ENCODE results near the gene SLC12A3. TPM values are rescaled to one million over a fixed set of nuclear protein-coding genes. Genes with fewer than 3 reads are reported as not detected.

Gene SLC12A3
- total RNA-seq, 1 donor from 2014 or later = not detected

DNA sequence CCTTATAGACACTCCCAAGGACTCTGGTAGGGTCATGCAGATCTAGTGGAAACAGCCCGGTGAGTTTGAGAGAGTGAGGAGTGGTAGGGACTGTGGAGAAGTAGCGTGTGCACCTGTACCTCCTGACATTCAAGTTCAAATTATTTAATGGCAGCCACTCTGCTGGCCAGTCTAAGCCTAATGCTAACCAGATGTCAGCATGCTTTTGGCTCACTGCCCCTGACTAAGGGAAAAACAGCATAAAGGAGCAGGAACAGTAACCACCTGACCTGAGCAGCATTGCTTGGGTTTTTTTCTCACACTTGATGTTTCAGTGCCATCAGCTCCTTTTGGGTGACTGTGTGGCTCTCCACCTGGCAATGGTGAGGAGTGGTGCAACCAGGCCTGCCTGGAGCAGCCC is 23.8 kb upstream of the SLC12A3 start:
- Mint-ChIP-seq H3K27me3 (ENCODE audit: insufficient read depth, low read depth) (no peaks in the 10 kb centered on the region), H3K27ac (peak overlapping the region; percentile 2), H3K4me3 (no peak overlapping the region), H3K4me1 (peaks cover 6% of the 10 kb centered on the region), H3K9me3 (no peaks in the 10 kb centered on the region), H3K36me3 (peaks cover 55% of the 10 kb centered on the region)
- no peaks in the 10 kb centered on the region for H3K27me3 ChIP-seq
- H3K9me3 ChIP-seq (ENCODE audit: low read depth) = no peaks in the 10 kb centered on the region
- no peak overlapping the region for H3K27ac ChIP-seq
- no peak for DNase-seq (ENCODE audit: low spot score)
- no peaks in the 10 kb centered on the region for H3F3A ChIP-seq (ENCODE audit: low read depth)
- no peaks in the 10 kb centered on the region for H3K4me1 ChIP-seq
- TF ChIP-seq CTCF (IDR thresholded peaks at IDR 0.05) (no peak), EZH2 (IDR thresholded peaks at IDR 0.05) (no peak), EZH2phosphoT487 (IDR thresholded peaks at IDR 0.05) (no peak)
- no peak overlapping the region for H2AFZ ChIP-seq (replicated peaks)
- no peaks in the 10 kb centered on the region for H3K79me2 ChIP-seq (ENCODE audit: low read depth)
- H3K4me2 ChIP-seq = no peak overlapping the region
- no peak overlapping the region for H3K9ac ChIP-seq
- no peaks in the 10 kb centered on the region for H4K20me1 ChIP-seq (ENCODE audit: low read depth)
- H3K36me3 ChIP-seq = peaks cover 4% of the 10 kb centered on the region
- no peak overlapping the region for H3K4me3 ChIP-seq

DNA sequence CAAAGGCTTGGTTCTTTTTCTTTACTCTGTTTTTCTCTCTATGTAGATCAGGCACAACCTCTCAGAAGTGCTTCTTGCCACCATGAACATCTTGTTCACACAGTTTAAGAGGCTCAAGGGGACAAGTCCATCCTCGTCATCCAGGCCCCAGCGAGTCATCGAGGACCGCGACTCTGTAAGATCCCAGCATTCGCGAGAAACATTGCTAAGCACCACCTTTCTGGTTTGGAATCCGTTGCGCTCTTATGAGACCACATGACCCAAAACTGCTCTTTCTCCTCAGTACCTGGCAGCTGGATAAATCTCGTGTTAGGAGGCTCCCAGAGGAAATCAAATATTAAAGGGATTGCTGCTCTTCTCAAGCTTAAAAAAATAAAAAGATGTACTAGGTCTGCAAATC is 23.3 kb upstream of the SLC12A3 start:
- Histone ChIP-seq H3F3A (ENCODE audit: low read depth) (peaks cover under 1% of the 10 kb centered on the region), H4K20me1 (ENCODE audit: low read depth) (no peaks in the 10 kb centered on the region), H3K9me3 (ENCODE audit: low read depth) (no peaks in the 10 kb centered on the region), H3K27ac (no peak overlapping the region), H3K36me3 (peaks cover 4% of the 10 kb centered on the region), H3K79me2 (ENCODE audit: low read depth) (no peaks in the 10 kb centered on the region), H3K4me3 (no peak overlapping the region), H3K9ac (no peak overlapping the region), H3K27me3 (no peaks in the 10 kb centered on the region), H2AFZ (replicated peaks) (no peak overlapping the region), H3K4me2 (no peak overlapping the region), H3K4me1 (no peaks in the 10 kb centered on the region)
- TF ChIP-seq EZH2 (IDR thresholded peaks at IDR 0.05) (no peak), CTCF (IDR thresholded peaks at IDR 0.05) (no peak), EZH2phosphoT487 (IDR thresholded peaks at IDR 0.05) (no peak)
- peaks cover 6% of the 10 kb centered on the region for H3K4me1 Mint-ChIP-seq
- no peaks in the 10 kb centered on the region for H3K27me3 Mint-ChIP-seq (ENCODE audit: insufficient read depth, low read depth)
- H3K27ac Mint-ChIP-seq = no peak overlapping the region
- H3K9me3 Mint-ChIP-seq = no peaks in the 10 kb centered on the region
- peaks cover 54% of the 10 kb centered on the region for H3K36me3 Mint-ChIP-seq
- no peak overlapping the region for H3K4me3 Mint-ChIP-seq
- no peak for DNase-seq (ENCODE audit: low spot score)

DNA sequence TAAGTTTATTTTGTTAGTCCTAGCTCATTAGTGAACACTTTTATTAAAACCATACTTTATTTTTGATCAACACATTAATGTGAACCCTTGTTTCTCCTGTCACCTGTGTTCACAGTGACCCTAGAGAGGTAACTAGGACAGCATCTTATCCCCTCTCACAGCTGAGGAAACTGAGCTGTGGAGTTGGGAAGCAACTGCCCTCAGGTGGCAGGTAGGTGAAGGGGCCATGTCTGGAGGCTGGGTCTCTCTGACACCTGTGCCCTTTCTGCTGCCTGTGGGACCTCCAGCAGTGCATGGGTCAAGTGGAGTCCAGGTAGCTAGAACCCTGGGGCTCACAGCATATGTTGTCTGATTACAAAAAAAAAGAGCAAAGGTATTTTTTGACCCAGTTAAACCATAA is 22.9 kb upstream of the SLC12A3 start:
- H3K4me2 ChIP-seq = no peak overlapping the region
- no peak overlapping the region for H2AFZ ChIP-seq (replicated peaks)
- Mint-ChIP-seq H3K9me3 (no peaks in the 10 kb centered on the region), H3K4me3 (no peak overlapping the region), H3K4me1 (peaks cover 6% of the 10 kb centered on the region), H3K36me3 (peaks cover 49% of the 10 kb centered on the region), H3K27ac (no peak overlapping the region), H3K27me3 (ENCODE audit: insufficient read depth, low read depth) (no peaks in the 10 kb centered on the region)
- H3K27ac ChIP-seq = no peak overlapping the region
- H3K79me2 ChIP-seq (ENCODE audit: low read depth) = no peaks in the 10 kb centered on the region
- DNase-seq (ENCODE audit: low spot score) = no peak
- H4K20me1 ChIP-seq (ENCODE audit: low read depth) = no peaks in the 10 kb centered on the region
- no peaks in the 10 kb centered on the region for H3K27me3 ChIP-seq
- no peak overlapping the region for H3K9ac ChIP-seq
- peaks cover 4% of the 10 kb centered on the region for H3K36me3 ChIP-seq
- H3K9me3 ChIP-seq (ENCODE audit: low read depth) = no peaks in the 10 kb centered on the region
- TF ChIP-seq CTCF (IDR thresholded peaks at IDR 0.05) (no peak), EZH2 (IDR thresholded peaks at IDR 0.05) (no peak), EZH2phosphoT487 (IDR thresholded peaks at IDR 0.05) (no peak)
- peaks cover 5% of the 10 kb centered on the region for H3F3A ChIP-seq (ENCODE audit: low read depth)
- H3K4me1 ChIP-seq = no peaks in the 10 kb centered on the region
- H3K4me3 ChIP-seq = no peak overlapping the region
